ENCODE measurements around the gene CADPS2.

Gene CADPS2

GRCh38 chr7:122901250-122901649, 15.0 kb upstream of the CADPS2 start:
- Histone ChIP-seq H3K36me3 (ENCODE audit: insufficient read depth, low read length) (no peaks in the 10 kb centered on the region), H3K4me2 (ENCODE audit: low read depth, low read length, poor library complexity, severe bottlenecking) (no peak overlapping the region), H3K79me2 (ENCODE audit: insufficient read depth, low read length) (no peaks in the 10 kb centered on the region), H2AFZ (ENCODE audit: low read length) (no peak overlapping the region), H3K9me3 (ENCODE audit: insufficient read depth, low read depth, low read length) (no peaks in the 10 kb centered on the region), H3F3A (ENCODE audit: low read depth) (no peaks in the 10 kb centered on the region), H3K27me3 (ENCODE audit: insufficient read depth, low read length, poor library complexity, severe bottlenecking) (no peaks in the 10 kb centered on the region), H3K9me2 (replicated peaks; ENCODE audit: low read depth, low read length) (no peaks in the 10 kb centered on the region), H3K4me1 (ENCODE audit: insufficient read depth, low read length, poor library complexity, severe bottlenecking) (no peaks in the 10 kb centered on the region), H3K9ac (ENCODE audit: low read depth, low read length, poor library complexity, severe bottlenecking) (no peak overlapping the region), H4K20me1 (ENCODE audit: insufficient read depth, low read length, poor library complexity, severe bottlenecking) (no peaks in the 10 kb centered on the region), H3K4me3 (ENCODE audit: low read length, poor library complexity, severe bottlenecking) (no peak overlapping the region)
- no peak for TF ChIP-seq EZH2phosphoT487 (IDR thresholded peaks at IDR 0.05; ENCODE audit: borderline replicate concordance)
- TF ChIP-seq CTCF (conservative IDR thresholded peaks at IDR 0.05; ENCODE audit: low read length), result no peak

- Histone ChIP-seq H2AFZ (ENCODE audit: low read length) (no peak overlapping the region), H3K4me1 (ENCODE audit: insufficient read depth, low read length, poor library complexity, severe bottlenecking) (no peaks in the 10 kb centered on the region), H3F3A (ENCODE audit: low read depth) (no peaks in the 10 kb centered on the region), H3K27me3 (ENCODE audit: insufficient read depth, low read length, poor library complexity, severe bottlenecking) (no peaks in the 10 kb centered on the region), H3K9ac (ENCODE audit: low read depth, low read length, poor library complexity, severe bottlenecking) (no peak overlapping the region), H3K4me3 (ENCODE audit: low read length, poor library complexity, severe bottlenecking) (no peak overlapping the region), H3K9me3 (ENCODE audit: insufficient read depth, low read depth, low read length) (no peaks in the 10 kb centered on the region), H3K79me2 (ENCODE audit: insufficient read depth, low read length) (no peaks in the 10 kb centered on the region), H3K36me3 (ENCODE audit: insufficient read depth, low read length) (no peaks in the 10 kb centered on the region), H3K4me2 (ENCODE audit: low read depth, low read length, poor library complexity, severe bottlenecking) (no peak overlapping the region), H3K9me2 (replicated peaks; ENCODE audit: low read depth, low read length) (no peaks in the 10 kb centered on the region), H4K20me1 (ENCODE audit: insufficient read depth, low read length, poor library complexity, severe bottlenecking) (no peaks in the 10 kb centered on the region)
- TF ChIP-seq EZH2phosphoT487 (IDR thresholded peaks at IDR 0.05; ENCODE audit: borderline replicate concordance), result no peak
- TF ChIP-seq CTCF (conservative IDR thresholded peaks at IDR 0.05; ENCODE audit: low read length), result no peak
Observed at GRCh38 chr7:122896509-122896908, 10.2 kb upstream of the CADPS2 start.

- H3K4me3 ChIP-seq (ENCODE audit: low read length, poor library complexity, severe bottlenecking), result no peak overlapping the region
- H3K9ac ChIP-seq (ENCODE audit: low read depth, low read length, poor library complexity, severe bottlenecking), result no peak overlapping the region
- H3K9me2 ChIP-seq (replicated peaks; ENCODE audit: low read depth, low read length), result no peaks in the 10 kb centered on the region
- H3K27me3 ChIP-seq (ENCODE audit: insufficient read depth, low read length, poor library complexity, severe bottlenecking), result no peaks in the 10 kb centered on the region
- no peaks in the 10 kb centered on the region for H3K36me3 ChIP-seq (ENCODE audit: insufficient read depth, low read length)
- H2AFZ ChIP-seq (ENCODE audit: low read length), result no peak overlapping the region
- no peaks in the 10 kb centered on the region for H3F3A ChIP-seq (ENCODE audit: low read depth)
- H4K20me1 ChIP-seq (ENCODE audit: insufficient read depth, low read length, poor library complexity, severe bottlenecking), result no peaks in the 10 kb centered on the region
- H3K4me2 ChIP-seq (ENCODE audit: low read depth, low read length, poor library complexity, severe bottlenecking), result no peak overlapping the region
- no peaks in the 10 kb centered on the region for H3K9me3 ChIP-seq (ENCODE audit: insufficient read depth, low read depth, low read length)
- TF ChIP-seq EZH2phosphoT487 (IDR thresholded peaks at IDR 0.05; ENCODE audit: borderline replicate concordance) (no peak), CTCF (conservative IDR thresholded peaks at IDR 0.05; ENCODE audit: low read length) (no peak)
- no peaks in the 10 kb centered on the region for H3K79me2 ChIP-seq (ENCODE audit: insufficient read depth, low read length)
- H3K4me1 ChIP-seq (ENCODE audit: insufficient read depth, low read length, poor library complexity, severe bottlenecking), result no peaks in the 10 kb centered on the region
Observed at GRCh38 chr7:122893486-122893885, 7.2 kb upstream of the CADPS2 start.

Measured in Loucy (cell line).